LNCaP clone FGC (cell line): Measurements from ENCODE around the gene GAB2.

Experiments
- DNase-seq: peaks from one replicate; pipeline ENCODE4 v3.0.0-alpha.2; 2011; ENCODE audit warnings: low read depth
- H3K4me3 ChIP-seq: 2 replicates; pipeline ENCODE4 v1.5.1; 2011; ENCODE audit warnings: mild to moderate bottlenecking, low read depth, low read length, control low read depth
- TF ChIP-seq, protein P1 (sequence below): IDR thresholded peaks from 2 replicates; pipeline ENCODE4 v1.5.1; 2012; ENCODE audit warnings: mild to moderate bottlenecking; ENCODE audit not compliant: control insufficient read depth, insufficient read depth; ENCODE audit errors: extremely low read depth

The GAB2 gene

DNA sequence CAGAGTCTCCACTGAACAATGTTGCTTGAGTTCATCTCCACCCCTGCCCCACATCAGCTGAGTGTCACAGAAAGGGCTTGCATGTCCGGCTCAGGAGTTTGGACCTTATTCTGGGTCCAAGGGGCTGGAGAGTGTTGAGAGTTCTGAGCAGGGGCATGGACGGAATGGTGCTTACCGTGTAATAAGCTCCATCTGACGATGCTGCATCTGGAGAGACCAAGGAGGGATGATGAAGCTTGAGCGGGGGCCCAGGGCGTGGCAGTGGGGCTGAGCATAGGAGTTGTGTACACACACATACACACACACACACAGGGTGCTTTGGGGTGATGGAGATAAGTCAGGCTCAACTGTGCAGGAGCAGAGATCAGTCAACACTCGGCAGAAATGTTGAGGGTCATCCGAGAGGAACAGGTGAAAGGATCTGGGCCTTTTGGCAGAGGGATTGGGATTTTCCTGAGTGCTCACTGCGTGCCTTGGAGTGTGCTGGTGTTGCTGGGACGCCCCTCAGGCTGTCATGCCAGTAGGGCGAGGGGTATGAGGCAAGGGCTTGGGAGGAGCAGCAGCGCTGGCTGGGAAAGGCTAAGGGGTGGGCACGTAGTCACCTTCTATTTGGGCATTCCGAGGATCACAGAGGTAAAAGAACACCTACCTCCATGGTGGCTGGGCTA is 226.6 kb downstream of the GAB2 start:
- DNase-seq, result no peak
- H3K4me3 ChIP-seq, result no peak overlapping the region
- TF ChIP-seq, protein P1, sequence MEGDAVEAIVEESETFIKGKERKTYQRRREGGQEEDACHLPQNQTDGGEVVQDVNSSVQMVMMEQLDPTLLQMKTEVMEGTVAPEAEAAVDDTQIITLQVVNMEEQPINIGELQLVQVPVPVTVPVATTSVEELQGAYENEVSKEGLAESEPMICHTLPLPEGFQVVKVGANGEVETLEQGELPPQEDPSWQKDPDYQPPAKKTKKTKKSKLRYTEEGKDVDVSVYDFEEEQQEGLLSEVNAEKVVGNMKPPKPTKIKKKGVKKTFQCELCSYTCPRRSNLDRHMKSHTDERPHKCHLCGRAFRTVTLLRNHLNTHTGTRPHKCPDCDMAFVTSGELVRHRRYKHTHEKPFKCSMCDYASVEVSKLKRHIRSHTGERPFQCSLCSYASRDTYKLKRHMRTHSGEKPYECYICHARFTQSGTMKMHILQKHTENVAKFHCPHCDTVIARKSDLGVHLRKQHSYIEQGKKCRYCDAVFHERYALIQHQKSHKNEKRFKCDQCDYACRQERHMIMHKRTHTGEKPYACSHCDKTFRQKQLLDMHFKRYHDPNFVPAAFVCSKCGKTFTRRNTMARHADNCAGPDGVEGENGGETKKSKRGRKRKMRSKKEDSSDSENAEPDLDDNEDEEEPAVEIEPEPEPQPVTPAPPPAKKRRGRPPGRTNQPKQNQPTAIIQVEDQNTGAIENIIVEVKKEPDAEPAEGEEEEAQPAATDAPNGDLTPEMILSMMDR, result no peak

DNA sequence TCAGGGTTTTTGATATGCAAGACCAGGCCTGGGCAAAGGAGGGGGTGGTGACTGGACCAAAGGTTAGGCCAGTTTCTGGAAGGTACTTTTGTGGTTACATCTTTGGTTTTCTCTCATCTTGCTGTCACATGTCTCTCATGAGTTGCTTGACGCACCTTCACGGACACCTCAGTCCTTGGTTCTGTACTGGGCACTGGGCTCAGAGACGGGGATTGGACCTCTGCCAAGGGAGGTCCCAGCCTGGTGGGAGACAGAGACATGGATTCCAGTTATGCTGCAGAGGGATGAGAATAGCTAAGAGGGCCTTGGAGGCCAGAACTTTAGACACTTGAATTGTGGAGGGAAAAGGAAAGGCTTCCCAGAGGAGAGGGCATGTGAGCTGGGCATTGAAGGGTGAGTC is 227.2 kb downstream of the GAB2 start:
- no peak for DNase-seq
- TF ChIP-seq, protein P1, result no peak
- no peak overlapping the region for H3K4me3 ChIP-seq

DNA sequence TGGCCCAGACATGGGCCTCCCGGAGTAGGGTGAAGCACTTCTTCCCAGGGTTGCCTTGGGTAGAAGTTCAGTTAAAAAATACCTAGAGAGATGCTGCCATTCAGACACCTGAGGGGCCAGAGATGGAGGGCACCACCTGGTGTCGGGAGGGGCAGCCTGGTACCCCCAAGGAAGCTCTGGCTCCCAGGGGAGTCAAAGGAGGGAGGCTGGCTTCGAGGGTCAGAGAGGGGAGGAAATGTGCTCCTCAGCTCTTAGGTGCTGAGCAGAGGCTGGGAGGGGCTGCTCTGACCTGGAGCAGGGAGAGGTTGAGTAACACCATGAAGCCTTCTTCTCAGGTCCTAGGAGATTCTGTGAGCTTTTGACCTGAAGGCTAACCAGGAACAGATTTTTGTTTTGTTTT is 227.8 kb downstream of the GAB2 start:
- peak overlapping the region; percentile 80 for H3K4me3 ChIP-seq

DNA sequence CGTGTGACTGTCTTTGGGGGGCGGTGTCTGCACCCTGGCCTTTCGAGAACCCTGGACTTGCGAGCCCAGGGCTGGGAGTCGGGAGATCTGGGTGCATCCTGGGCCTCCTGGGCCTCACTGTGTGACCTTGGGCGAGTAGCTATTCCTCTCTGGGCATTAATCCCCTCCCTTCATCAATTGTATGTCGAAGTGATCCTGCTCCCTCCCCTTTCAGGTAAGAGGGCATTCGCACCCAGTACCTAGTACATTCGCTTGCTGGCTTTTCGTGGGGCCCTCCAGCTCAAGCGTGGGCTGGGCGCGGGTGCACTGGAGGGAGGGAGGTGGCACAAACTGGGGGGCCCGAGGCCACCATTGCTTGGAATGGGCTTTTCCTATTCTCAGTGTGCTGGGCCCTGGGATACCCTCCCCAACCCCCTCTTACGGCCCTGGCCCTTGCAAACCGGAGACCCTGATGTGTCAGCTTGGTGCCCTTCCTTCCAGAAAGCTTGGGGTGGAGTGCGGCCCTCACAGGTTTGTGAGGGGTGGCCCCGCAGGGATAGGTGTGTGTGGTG is 228.4 kb downstream of the GAB2 start:
- TF ChIP-seq, protein P1, result no peak
- peak overlapping the region; percentile 80 for H3K4me3 ChIP-seq
- DNase-seq, result no peak

More for the DNA sequence above, 227.8 kb downstream of the GAB2 start:
- no peak for DNase-seq
- TF ChIP-seq, protein P1, result no peak

DNA sequence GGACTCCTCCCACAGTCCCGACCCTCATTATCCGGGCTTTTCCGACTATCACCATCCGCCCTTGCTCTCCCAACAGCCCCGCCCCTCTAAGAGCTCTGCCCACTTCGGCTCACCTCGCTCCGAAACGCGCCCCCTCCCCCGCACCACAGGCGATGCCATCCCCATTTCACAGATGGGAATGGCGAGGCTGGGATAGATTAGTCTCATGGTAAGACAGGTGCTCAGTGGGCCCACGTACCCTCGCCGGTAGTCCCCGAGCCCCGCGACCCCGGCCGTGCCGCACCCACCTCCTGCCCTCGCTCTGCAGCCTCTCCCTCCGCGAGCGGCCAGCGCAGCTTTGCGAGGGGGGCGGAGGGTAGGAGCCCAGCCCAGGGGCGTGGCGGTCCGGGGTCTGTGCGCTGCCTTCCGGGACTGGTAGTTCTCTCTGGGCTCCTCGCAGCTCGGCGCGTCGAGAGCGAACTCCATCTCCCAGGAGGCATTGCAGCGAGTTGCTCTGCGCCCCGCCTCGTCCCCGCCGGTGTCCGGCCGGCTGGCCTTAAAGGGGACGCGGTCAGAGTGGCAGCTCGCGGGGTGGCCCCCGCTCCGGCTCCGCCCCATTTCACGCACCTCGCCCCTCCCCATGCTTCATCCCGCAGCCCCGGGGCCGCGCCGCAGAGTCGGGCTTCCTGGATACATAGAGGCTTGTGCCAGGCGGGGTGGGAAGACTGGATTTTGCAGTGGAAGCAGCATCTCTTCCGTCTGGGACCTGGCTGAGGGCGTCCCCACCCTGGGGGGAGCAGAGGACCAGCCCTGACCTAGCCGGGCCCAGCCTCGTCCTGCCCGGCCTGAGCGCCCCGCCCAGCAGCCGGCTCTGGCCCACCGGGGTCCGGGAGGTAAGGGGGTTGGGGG is 229.1 kb downstream of the GAB2 start, which contains the start of the genes KCTD21 and USP35:
Gene KCTD21 (minus strand): TSS at position 341 of the 888 bp plus-strand sequence. CDS start 14,072 bp downstream, outside the sequence.
Gene USP35 (plus strand): TSS at position 634 of the 888 bp plus-strand sequence. CDS start 7,327 bp downstream, outside the sequence.
- peak; percentile 90 for DNase-seq
- TF ChIP-seq, protein P1, result no peak
- H3K4me3 ChIP-seq, result peak within 1 kb of the TSS; percentile 80

DNA sequence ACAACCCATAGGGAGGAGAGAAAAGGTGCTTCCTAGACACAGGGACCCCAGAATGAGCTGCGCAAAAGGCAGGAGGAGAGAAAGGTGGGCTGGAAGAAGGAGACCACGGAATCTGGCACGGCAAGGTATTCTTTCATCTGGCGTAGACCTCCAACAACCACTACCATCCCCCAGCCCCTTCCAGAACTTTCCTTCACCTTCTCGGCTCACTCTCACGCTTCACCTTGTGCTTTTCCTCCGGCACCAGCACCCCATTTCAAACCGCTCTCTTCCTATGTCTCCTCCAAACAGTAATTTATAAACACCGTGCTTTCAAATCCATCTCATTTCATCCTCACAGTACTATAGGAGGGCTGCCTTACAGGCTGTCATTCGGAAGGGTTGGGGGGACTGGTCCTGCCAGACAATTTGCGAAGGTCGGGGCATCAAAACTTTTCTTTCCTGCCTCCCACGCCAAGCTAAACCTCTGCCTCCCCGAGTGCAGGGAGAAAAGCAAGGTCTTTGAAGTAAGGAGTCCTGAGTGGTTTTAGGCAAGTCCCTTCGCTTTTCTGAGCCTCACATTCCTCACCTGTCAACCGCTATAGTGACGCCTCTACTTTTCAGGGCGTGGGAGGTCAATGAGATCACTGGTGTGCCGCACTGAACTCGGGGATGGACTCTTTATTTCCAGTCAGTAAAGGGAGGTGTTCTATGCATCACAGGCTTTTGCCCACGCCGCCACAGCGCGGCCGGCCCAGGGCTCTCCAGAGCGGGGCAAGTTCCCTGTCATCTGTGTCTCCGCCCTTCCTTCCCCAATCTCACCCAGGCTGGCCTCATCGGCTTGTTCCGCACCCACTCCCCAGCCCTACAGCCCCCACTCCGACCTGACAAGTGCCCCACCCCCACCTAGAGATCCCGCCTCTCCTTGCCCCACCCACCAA is 230.0 kb downstream of the GAB2 start:
- H3K4me3 ChIP-seq, result peak overlapping the region; percentile 80
- TF ChIP-seq, protein P1, result no peak
- DNase-seq, result no peak
